Subcutaneous abdominal adipose tissue (tissue), 5 donors: Measurements from ENCODE around the gene HDHD2.
A peak's percentile ranks its signal among the peaks of the same experiment; 100 is the strongest.

Source experiments
- H3K27ac ChIP-seq: one replicate; pipeline ENCODE4 v1.7.0; 2013; ENCODE audit warnings: low read depth, mild to moderate bottlenecking, inconsistent platforms, low read length, moderate library complexity
- H3K27me3 ChIP-seq, 5 donors: one replicate each; pipeline ENCODE4 v1.7.0; 2013; ENCODE audit warnings: low read length in 5 of 5, inconsistent platforms in 1 of 5; ENCODE audit not compliant: control insufficient read depth in 5 of 5, insufficient read depth in 4 of 5
- H3K36me3 ChIP-seq, 5 donors: one replicate each; pipeline ENCODE4 v1.7.0; 2013; ENCODE audit warnings: low read length in 5 of 5; ENCODE audit not compliant: control insufficient read depth in 5 of 5, insufficient read depth in 5 of 5
- H3K4me1 ChIP-seq, 5 donors: one replicate each; pipeline ENCODE4 v1.7.0; 2013; ENCODE audit warnings: low read length in 5 of 5, mild to moderate bottlenecking in 3 of 5, moderate library complexity in 1 of 5; ENCODE audit not compliant: control insufficient read depth in 5 of 5, insufficient read depth in 5 of 5
- H3K4me3 ChIP-seq, 5 donors: one replicate each; pipeline ENCODE4 v1.7.0; 2013; ENCODE audit warnings: low read length in 5 of 5, low read depth in 1 of 5
- H3K9ac ChIP-seq, 5 donors: one replicate each; pipeline ENCODE4 v1.7.0; 2013; ENCODE audit warnings: low read length in 5 of 5, mild to moderate bottlenecking in 4 of 5, moderate library complexity in 3 of 5
- H3K9me3 ChIP-seq, 5 donors: one replicate each; pipeline ENCODE4 v1.7.0; 2013; ENCODE audit warnings: low read length in 5 of 5; ENCODE audit not compliant: control insufficient read depth in 5 of 5
- donor health status: healthy.
- donor health status: healthy.
- donor health status: healthy.
- donor health status: healthy.
- donor health status: healthy.

The HDHD2 gene

DNA sequence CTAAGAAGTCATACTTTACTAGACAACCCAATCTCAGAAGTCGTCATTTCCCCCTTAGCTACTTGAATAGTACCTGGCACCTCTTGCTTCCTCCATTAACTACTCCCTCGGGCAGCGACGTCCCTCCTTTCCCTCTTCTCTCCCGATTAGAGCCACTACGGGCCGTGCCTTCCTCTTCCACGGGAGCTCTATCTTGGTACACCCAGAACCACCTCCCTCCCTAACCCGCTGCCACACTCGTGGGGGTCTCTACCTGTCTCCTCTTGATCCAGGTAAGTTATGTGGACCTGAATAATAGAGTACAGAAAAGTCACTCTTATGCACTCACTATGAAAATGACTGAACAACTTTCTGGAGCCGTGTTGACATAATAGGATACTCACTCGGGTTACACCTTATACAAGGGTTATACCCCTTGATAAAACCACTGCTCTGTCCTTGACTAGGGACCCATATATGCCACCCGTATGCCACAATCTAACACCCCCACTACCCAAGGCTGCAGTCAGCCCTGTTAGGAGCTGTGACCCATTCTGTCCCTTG, 595 bp upstream of the HDHD2 start:
- Histone ChIP-seq H3K9ac (peak overlapping the region; percentile 28 to 98 (median 91)), H3K4me3 (peak overlapping the region; percentile 83 to 97 (median 90)), H3K9me3 (no peaks in the 10 kb centered on the region), H3K36me3 (peaks cover 10 to 24% (median 13%) of the 10 kb centered on the region in 5 donors), H3K4me1 (peaks cover 3 to 23% (median 20%) of the 10 kb centered on the region in 5 donors), H3K27me3 (no peaks in the 10 kb centered on the region), H3K27ac (peak overlapping the region; percentile 77)

DNA sequence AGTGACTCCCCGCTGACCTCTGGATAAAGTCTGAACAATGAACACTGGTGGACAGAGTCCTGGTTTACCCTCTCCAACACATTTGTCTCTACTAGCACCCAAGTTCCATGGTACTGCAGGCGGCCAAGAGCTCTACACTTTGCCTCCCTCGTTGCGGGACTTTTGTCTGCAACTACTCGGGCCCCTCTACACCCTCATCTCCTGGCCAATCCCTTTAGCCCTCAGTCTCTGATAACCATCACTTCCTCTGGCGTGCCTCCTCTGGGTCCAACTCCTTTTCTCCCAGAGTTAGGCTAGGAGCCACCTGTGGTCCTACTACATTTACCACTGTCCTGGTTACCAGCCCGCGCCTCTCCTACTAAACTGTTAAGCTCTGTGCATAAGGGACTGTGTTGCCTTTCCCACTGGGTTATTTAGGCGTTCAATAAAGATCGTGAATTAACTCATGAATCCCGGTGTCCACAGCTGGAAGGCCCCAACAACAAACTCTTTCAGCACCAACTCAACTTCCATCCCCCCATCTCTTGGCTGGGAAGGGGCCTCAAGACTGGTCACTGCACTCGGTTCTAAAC, 757 bp downstream of the HDHD2 start:
- Histone ChIP-seq H3K27ac (peak overlapping the region; percentile 77), H3K36me3 (peaks cover 8 to 11% (median 8%) of the 10 kb centered on the region in 5 donors), H3K9me3 (no peaks in the 10 kb centered on the region), H3K27me3 (no peaks in the 10 kb centered on the region), H3K9ac (peak overlapping the region in 4 of 5 donors; percentile 88 to 98 (median 92)), H3K4me1 (peaks cover 3 to 23% (median 20%) of the 10 kb centered on the region in 5 donors), H3K4me3 (peak overlapping the region; percentile 83 to 93 (median 87))

DNA sequence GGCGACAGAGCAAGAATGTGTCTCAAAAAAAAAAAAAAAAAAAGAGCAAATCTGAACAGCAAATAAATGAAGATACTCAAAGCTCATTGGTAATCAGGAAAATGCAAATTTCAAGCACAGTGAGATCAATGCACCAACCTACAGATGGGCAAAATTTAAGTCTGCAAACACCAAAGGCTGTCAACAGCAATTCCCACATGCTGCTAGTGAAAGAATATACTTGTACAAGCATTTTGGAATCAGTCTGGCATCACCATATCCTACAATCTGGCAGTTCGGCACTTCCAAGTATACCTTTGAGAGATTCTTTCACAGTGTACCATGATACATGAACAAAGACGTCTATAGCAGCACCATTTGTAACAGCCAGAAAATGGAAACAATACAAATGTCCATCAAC, 4.1 kb downstream of the HDHD2 start:
- Histone ChIP-seq H3K4me1 (peaks cover 3 to 18% (median 17%) of the 10 kb centered on the region in 5 donors), H3K36me3 (no peaks in the 10 kb centered on the region), H3K9me3 (no peaks in the 10 kb centered on the region), H3K9ac (no peak overlapping the region), H3K27ac (no peak overlapping the region), H3K4me3 (no peak overlapping the region), H3K27me3 (no peaks in the 10 kb centered on the region)

DNA sequence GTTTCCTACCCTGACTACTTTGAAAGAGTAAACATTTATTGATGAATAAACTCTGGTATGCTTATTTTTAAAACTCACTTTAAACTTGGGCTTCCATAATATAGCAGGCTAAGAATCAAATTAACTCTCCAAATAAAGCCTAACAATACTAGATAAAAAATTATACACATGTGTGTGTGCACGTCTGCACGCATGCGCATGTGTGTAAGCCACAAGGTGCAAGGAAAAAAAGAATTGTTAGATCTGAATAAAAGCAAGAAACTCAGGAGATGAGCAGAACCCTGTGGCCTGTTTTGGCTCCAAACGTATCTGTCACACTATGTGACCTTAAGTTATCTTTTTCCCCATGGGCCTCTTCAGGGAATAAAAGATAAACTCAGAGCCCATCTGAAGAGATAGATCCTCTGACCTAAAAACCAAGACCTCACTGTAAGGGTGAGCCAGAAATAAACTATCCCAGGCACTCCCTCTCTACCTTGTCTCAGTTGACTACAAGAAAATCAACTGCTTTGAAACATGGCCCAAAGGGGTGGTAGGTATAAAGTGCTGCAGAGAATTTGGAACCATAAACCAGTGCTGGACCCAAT, 6.3 kb downstream of the HDHD2 start:
- H3K4me1 ChIP-seq, result peaks cover 0 to 1% (median 0%) of the 10 kb centered on the region in 5 donors
- H3K9me3 ChIP-seq, result no peaks in the 10 kb centered on the region
- H3K9ac ChIP-seq, result no peak overlapping the region
- H3K4me3 ChIP-seq, result no peak overlapping the region
- H3K27me3 ChIP-seq, result no peaks in the 10 kb centered on the region
- no peak overlapping the region for H3K27ac ChIP-seq
- H3K36me3 ChIP-seq, result no peaks in the 10 kb centered on the region

DNA sequence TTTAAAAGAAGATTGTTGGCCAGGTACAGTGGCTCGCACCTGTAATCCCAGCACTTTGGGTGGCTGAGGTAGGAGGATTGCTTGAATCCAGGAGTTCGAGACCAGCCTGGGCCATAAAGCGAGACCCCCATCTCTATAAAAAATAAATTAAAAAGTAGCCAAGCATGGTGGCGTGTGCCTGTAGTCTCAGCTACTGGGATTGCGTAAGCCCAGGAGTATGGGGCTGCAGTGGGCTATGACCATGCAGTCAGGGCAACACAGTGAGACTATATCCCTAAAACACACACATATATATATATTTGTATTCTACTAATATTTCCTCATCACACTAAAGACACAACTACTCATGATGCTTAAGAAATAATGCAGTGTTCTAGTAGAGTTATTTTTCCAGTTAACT, 7.1 kb downstream of the HDHD2 start:
- no peaks in the 10 kb centered on the region for H3K27me3 ChIP-seq
- H3K27ac ChIP-seq, result no peak overlapping the region
- no peaks in the 10 kb centered on the region for H3K36me3 ChIP-seq
- no peaks in the 10 kb centered on the region for H3K4me1 ChIP-seq
- H3K9me3 ChIP-seq, result no peaks in the 10 kb centered on the region
- H3K9ac ChIP-seq, result no peak overlapping the region
- no peak overlapping the region for H3K4me3 ChIP-seq

DNA sequence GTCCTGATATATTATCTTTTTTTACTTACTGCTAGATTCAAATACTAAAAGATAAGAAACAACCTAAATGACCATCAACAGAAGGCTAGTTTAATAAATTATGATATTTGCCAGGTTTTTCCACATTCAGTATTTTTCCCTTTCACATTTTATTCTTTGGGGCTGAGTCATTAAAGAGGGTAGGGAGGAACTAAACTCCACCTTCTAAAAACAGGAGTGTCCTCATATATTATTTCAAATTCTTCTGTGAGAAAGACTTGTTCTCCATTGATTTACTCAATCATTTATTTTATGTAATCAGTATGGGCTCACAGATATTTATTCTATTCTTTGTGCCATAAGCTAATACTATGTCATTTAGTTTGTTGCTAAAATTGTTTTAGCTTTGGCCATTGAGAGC, 9.0 kb downstream of the HDHD2 start:
- Histone ChIP-seq H3K9ac (no peak overlapping the region), H3K9me3 (no peaks in the 10 kb centered on the region), H3K27ac (no peak overlapping the region), H3K4me1 (no peaks in the 10 kb centered on the region), H3K36me3 (peaks cover 0 to 5% (median 0%) of the 10 kb centered on the region in 5 donors), H3K27me3 (no peaks in the 10 kb centered on the region), H3K4me3 (no peak overlapping the region)

DNA sequence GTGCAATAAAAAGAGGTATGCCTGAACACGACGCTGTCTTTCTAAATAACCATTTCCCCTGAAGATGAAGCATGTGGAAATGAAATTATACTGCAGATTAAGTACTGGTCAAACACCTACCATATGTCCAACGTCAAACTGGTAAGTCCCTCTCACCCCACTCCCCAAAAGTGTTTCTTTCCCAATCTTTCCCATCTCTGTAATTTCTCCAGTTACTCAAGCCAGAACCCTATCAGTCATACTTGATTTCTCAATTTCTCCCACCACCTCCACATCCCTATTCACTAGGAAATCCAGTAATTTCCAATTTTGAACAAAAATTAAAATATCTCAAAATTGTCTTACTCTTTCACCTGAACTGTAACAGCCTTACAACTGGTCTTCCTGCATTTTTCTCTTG, 29.2 kb downstream of the HDHD2 start:
- Histone ChIP-seq H3K4me1 (no peaks in the 10 kb centered on the region), H3K27ac (no peak overlapping the region), H3K4me3 (no peak overlapping the region), H3K27me3 (no peaks in the 10 kb centered on the region), H3K36me3 (peaks cover 6 to 24% (median 15%) of the 10 kb centered on the region in 5 donors), H3K9ac (no peak overlapping the region), H3K9me3 (no peaks in the 10 kb centered on the region)

DNA sequence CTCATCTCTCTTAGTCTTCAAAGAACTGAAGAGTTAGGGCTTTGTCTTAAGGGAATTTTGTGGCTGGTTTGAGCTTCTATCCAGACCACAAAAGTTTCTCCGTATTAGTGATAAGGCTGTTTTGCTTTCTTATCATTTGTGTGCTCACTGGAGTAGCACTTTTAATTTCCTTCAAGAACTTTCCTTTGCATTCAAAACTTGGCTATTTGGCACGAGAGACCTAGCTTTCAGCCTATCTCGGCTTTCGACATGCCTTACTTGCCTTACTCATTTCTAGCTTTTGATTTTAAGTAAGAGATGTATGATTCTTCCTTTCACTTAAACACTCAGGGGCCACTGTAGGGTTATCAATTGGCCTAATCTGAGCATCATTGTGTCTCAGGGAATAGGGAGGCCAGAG, 29.9 kb downstream of the HDHD2 start:
- no peaks in the 10 kb centered on the region for H3K27me3 ChIP-seq
- no peak overlapping the region for H3K4me3 ChIP-seq
- H3K27ac ChIP-seq, result no peak overlapping the region

DNA sequence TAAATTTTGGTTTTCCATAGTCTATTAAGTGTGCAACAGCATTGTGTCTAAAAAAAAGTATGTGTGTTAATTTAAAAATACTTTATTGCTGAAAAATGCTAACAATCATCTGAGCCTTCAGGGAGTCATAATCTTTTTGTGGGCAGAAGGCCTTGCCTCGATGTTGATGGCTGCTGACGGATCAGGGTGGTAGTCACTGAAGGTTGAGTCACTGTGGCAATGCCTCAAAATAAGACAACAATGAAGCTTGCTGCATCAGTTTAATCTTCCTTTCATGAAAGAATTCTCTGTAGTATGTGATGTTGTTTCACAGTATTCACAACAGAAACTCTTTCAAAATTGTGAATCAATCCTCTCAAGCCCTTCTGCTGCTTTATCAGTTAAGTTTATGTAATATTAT, 31.3 kb downstream of the HDHD2 start:
- H3K9me3 ChIP-seq, result no peaks in the 10 kb centered on the region
- no peaks in the 10 kb centered on the region for H3K27me3 ChIP-seq
- no peaks in the 10 kb centered on the region for H3K4me1 ChIP-seq
- no peak overlapping the region for H3K27ac ChIP-seq
- no peak overlapping the region for H3K9ac ChIP-seq
- no peak overlapping the region for H3K4me3 ChIP-seq
- H3K36me3 ChIP-seq, result peaks cover 20 to 28% (median 23%) of the 10 kb centered on the region in 5 donors

More for the DNA sequence above, 29.9 kb downstream of the HDHD2 start:
- Histone ChIP-seq H3K9me3 (no peaks in the 10 kb centered on the region), H3K4me1 (no peaks in the 10 kb centered on the region), H3K36me3 (peaks cover 6 to 24% (median 15%) of the 10 kb centered on the region in 5 donors), H3K9ac (no peak overlapping the region)

DNA sequence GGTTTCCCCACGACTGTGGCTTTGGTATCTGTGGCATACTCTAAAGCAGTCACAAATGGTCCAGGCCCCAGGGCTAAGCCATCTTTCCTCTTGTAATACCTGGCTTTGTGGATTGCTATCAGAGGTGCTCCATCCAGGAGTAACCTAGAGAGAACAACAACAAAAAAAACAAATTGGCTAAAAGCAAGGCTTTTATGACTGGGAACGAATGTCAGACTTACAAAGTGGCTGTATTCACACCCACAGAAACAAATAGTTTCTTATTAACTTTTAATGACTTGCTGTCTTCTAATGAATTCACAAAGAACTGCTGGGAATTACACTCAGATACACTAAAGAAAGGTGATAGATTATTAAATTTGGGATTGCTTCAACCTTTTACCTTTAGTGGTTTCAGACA, 35.1 kb downstream of the HDHD2 start:
- H3K27ac ChIP-seq, result no peak overlapping the region
- no peaks in the 10 kb centered on the region for H3K9me3 ChIP-seq
- H3K4me3 ChIP-seq, result no peak overlapping the region
- no peaks in the 10 kb centered on the region for H3K4me1 ChIP-seq
- H3K9ac ChIP-seq, result no peak overlapping the region
- peaks cover 32 to 63% (median 46%) of the 10 kb centered on the region in 5 donors for H3K36me3 ChIP-seq
- no peaks in the 10 kb centered on the region for H3K27me3 ChIP-seq
